Panc1 (cell line): Measurements from ENCODE around the gene OR2V2. TPM values are rescaled to one million over a fixed set of nuclear protein-coding genes. Genes with fewer than 3 reads are reported as not detected.

Source experiments
- ATAC-seq: fragments of 200-7000 bp; cut with Tn5 transposase; 2 replicates; pipeline ENCODE4 v1.9.1; 2020; ENCODE audit warnings: mild to moderate bottlenecking, moderate library complexity
- BruUV-seq: library from RNA; stranded (reverse); fragments of 400-500 nt; replicated peaks from 2 replicates; lab custom pipeline; 2021; lab: Mats Ljungman, UMichigan
- CTCF ChIA-PET: fragments of 300-600 bp; sonication (Branson Sonifier 250); formaldehyde crosslinking; loops from one replicate; lab custom pipeline; 2022; ENCODE audit warnings: antibody characterized with exemption; lab: Charles Lee
- POLR2A ChIA-PET: fragments of 300-600 bp; sonication (Branson Sonifier 250); formaldehyde crosslinking; loops from one replicate; lab custom pipeline; 2022; ENCODE audit warnings: antibody characterized with exemption; lab: Charles Lee
- DNase-seq: peaks from one replicate; pipeline ENCODE4 v3.0.0-alpha.2; 2010; ENCODE audit warnings: low read depth, low spot score
- H3K27ac ChIP-seq: 2 replicates; pipeline ENCODE4 v1.5.1; 2011; ENCODE audit warnings: mild to moderate bottlenecking, low read length, inconsistent platforms
- H3K27me3 ChIP-seq: fragments of 200-500 bp; sonication (Bioruptor generic); 2 replicates; pipeline ENCODE4 v1.6.0; 2014; ENCODE audit warnings: low read length, inconsistent platforms; ENCODE audit not compliant: control insufficient read depth, insufficient read depth
- H3K36me3 ChIP-seq: fragments of 200-500 bp; sonication (Bioruptor generic); 2 replicates; pipeline ENCODE4 v1.5.1; 2014; ENCODE audit warnings: inconsistent platforms, mild to moderate bottlenecking, low read length, moderate library complexity; ENCODE audit not compliant: control insufficient read depth, insufficient read depth
- H3K4me1 ChIP-seq: 2 replicates; pipeline ENCODE4 v1.5.1; 2011; ENCODE audit warnings: inconsistent platforms, mild to moderate bottlenecking, low read length, moderate library complexity; ENCODE audit not compliant: control insufficient read depth, insufficient read depth
- H3K4me3 ChIP-seq, 2 experiments: 2 replicates each; pipeline ENCODE4 v1.5.1; 2011 to 2012; ENCODE audit warnings: low read depth in 2 of 2, low read length in 2 of 2, mild to moderate bottlenecking in 2 of 2, inconsistent platforms in 1 of 2, moderate library complexity in 1 of 2
- H3K9me3 ChIP-seq: fragments of 200-500 bp; sonication (Bioruptor generic); 2 replicates; pipeline ENCODE4 v1.5.1; 2014; ENCODE audit warnings: low read depth, mild to moderate bottlenecking, inconsistent platforms, low read length, moderate library complexity; ENCODE audit not compliant: control insufficient read depth, insufficient read depth
- CTCF ChIP-seq: fragments of 450-650 bp; IDR thresholded peaks from 2 replicates; pipeline ENCODE4 v1.5.1; 2017; ENCODE audit warnings: mild to moderate bottlenecking
- POLR2AphosphoS5 ChIP-seq: IDR thresholded peaks from 2 replicates; pipeline ENCODE4 v1.6.1; 2012; ENCODE audit warnings: mild to moderate bottlenecking, low read depth, low read length, moderate library complexity
- REST ChIP-seq, 2 experiments: IDR thresholded peaks; 2 replicates each; pipeline ENCODE4 v1.6.1; 2011 to 2012; ENCODE audit warnings: low read depth in 2 of 2, control low read depth in 1 of 2, low read length in 1 of 2, mild to moderate bottlenecking in 1 of 2, moderate library complexity in 1 of 2; ENCODE audit not compliant: insufficient read depth in 1 of 2
- SIN3A ChIP-seq: IDR thresholded peaks from 2 replicates; pipeline ENCODE4 v1.6.1; 2012; ENCODE audit warnings: low read depth, mild to moderate bottlenecking, low read length, moderate library complexity, borderline replicate concordance; ENCODE audit not compliant: insufficient read depth
- TCF7L2 ChIP-seq: IDR thresholded peaks from 2 replicates; pipeline ENCODE4 v1.6.1; 2011; ENCODE audit warnings: mild to moderate bottlenecking, low read depth, low read length, inconsistent platforms
- in situ Hi-C: cut with HindIII; loops from 2 replicates; pipeline ENCODE4 v1.10.0; 2016; ENCODE audit warnings: low sequenced_read_pairs, low pct_unique_long_range_greater_than_20kb
- intact Hi-C: fragments of 100-400 bp; cut with micrococcal nuclease; formaldehyde crosslinking; loops from one replicate; pipeline ENCODE4 v1.10.0; 2022; ENCODE audit not compliant: unreplicated experiment
- total RNA-seq: library from RNA; stranded (reverse); gene quantifications from one replicate; pipeline ENCODE4 v1.2.1, GENCODE V29; 2021; ENCODE audit not compliant: unreplicated experiment

OR2V2 gene
- total RNA-seq, 1 experiment from 2014 or later, result not detected

- intact Hi-C loops (no loop called here), in situ Hi-C loops (no loop called here)
- ATAC-seq, result peak; percentile 67
- Histone ChIP-seq H3K4me3 (peak overlapping the region; percentile 52 to 78), H3K27ac (peak overlapping the region; percentile 75), H3K9me3 (no peaks in the 10 kb centered on the region), H3K4me1 (peaks cover 17% of the 10 kb centered on the region), H3K27me3 (no peaks in the 10 kb centered on the region), H3K36me3 (no peaks in the 10 kb centered on the region)
- no peak; the same call in 1 of the 2 replicates for TF ChIP-seq TCF7L2
- TF ChIP-seq SIN3A, result 0 out of 2 replicates have a peak, but pooled peaks have one; percentile 71
- no peak for TF ChIP-seq CTCF
- TF ChIP-seq POLR2AphosphoS5, result peak; percentile 82
- no peak for TF ChIP-seq REST (IDR thresholded peaks at IDR 0.05; ENCODE audit: insufficient read depth in 1 of 2, low read depth in 2 of 2, low read length in 1 of 2)
- DNase-seq, result peak; percentile 98
- CTCF ChIA-PET, result interaction anchor here (0.6 to 1.3 kb wide), 4 partner anchors 9 to 38 kb away, joined by 3 to 8 read pairs (median 4); no protein-coding TSS in a partner anchor
- BruUV-seq, result TSS peak; percentile 99
- POLR2A ChIA-PET, result interaction anchor here (0.6 to 1.6 kb wide), 8 partner anchors 13 to 357 kb away, joined by 3 to 10 read pairs (median 4); no protein-coding TSS in a partner anchor
These were observed 60.0 kb downstream of the OR2V2 start for GRCh38 chr5:181207214-181207959.

DNA sequence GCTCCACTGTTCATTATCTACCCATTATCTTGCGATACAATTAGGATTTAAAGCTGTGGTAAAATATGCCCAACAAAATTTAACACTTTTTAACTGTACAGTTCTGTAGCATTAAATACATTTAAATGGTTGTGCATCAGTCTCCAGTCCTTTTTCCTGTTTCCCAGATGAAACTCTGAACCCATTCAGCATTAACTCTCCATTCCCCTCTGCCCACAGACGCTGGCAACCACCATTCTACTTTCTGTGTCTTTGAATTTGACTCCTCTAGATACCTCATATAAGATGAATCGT, 60.5 kb downstream of the OR2V2 start:
- H3K9me3 ChIP-seq, result no peaks in the 10 kb centered on the region
- H3K27ac ChIP-seq, result 0 out of 2 replicates have a peak overlapping the region, but pooled peaks have one; percentile 7
- peaks cover 17% of the 10 kb centered on the region for H3K4me1 ChIP-seq
- peak overlapping the region; percentile 9 to 18; a peak in 3 of 4 replicates for H3K4me3 ChIP-seq
- in situ Hi-C loops, result no loop called here
- DNase-seq (no peak), ATAC-seq (no peak)
- ChIA-PET POLR2A (interaction anchor here (0.6 to 1.0 kb wide), 6 partner anchors 12 to 358 kb away, joined by 3 to 10 read pairs (median 4); no protein-coding TSS in a partner anchor), CTCF (interaction anchor here (0.6 kb wide), 2 partner anchors 20 to 39 kb away, joined by 4 to 8 read pairs; no protein-coding TSS in a partner anchor)
- intact Hi-C loops, result no loop called here
- no peaks in the 10 kb centered on the region for H3K36me3 ChIP-seq
- TF ChIP-seq SIN3A, result no peak
- no peak for TF ChIP-seq REST (IDR thresholded peaks at IDR 0.05; ENCODE audit: insufficient read depth in 1 of 2, low read depth in 2 of 2, low read length in 1 of 2)
- no peak for TF ChIP-seq CTCF
- no peak for TF ChIP-seq POLR2AphosphoS5
- TF ChIP-seq TCF7L2, result no peak
- no peaks in the 10 kb centered on the region for H3K27me3 ChIP-seq
- no TSS peak for BruUV-seq
